ENCODE measurements around the gene PNKD. TPM values are rescaled to one million over a fixed set of nuclear protein-coding genes. Genes with fewer than 3 reads are reported as not detected.

Gene PNKD
- total RNA-seq, 4 donors from 2014 or later: 26.1 to 50.4 (median 46.7) TPM

GRCh38 chr2:218360453-218360852 is 90.1 kb downstream of the PNKD start:
- no peak for TF ChIP-seq CTCF (IDR thresholded peaks at IDR 0.05; ENCODE audit: low read depth)

DNA sequence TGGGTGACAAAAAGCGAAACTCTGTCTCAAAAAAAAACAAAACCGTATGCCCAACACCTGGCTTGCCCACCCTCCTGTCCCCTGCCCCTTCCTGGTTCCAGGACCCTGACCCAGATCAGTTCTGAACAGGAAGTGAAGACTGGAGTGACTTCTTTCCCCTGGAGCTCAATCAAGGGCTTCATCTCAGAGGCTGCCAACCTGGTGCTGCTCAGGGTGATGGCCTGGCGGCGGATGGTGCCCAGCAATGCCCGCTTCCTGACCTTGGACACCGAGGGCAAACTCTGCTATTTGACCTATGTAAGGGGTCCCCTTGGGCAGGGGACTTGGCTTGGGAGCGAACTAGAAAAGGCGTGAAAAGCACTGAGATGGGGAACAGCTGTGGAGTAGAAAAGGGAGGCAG is 92.3 kb downstream of the PNKD start:
- TF ChIP-seq CTCF (IDR thresholded peaks at IDR 0.05; ENCODE audit: low read depth): no peak

DNA sequence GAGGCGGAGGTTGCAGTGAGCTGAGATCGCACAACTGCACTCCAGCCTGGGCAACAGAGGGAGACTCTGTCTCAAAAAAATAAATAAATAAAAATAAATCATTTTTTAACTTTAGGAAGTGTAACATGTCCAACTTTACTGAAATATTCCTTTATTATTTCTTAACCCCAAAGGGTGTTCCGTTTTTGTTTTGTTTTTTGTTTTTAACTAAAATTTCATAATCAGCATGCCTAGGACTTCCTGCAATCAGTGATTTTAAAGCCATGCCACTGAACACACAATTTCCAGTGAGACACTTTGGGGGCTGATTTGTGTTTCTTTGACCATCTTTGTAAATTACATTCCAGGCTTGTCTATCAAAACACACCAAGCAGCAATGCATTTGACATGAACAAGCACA is 93.4 kb downstream of the PNKD start:
- TF ChIP-seq CTCF (IDR thresholded peaks at IDR 0.05; ENCODE audit: low read depth): no peak

DNA sequence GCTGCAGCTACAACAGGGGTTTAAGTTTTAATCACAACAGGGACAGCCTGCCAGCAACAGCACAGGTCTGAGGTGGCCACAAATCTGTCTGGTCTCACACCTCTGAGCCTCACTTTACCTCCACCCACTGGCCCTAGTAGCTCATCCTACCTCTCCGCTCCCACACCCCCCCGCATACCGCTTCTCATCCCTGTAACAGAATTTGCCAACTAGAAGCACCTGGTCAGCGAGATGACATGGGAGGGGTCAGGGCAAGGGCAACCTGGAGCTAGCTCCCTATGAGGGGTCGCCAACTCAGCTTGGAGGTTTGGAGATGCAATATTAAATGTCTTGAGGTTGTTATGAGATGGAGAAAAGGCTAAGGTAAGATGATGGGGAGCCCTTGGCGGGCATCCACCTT is 93.9 kb downstream of the PNKD start:
- TF ChIP-seq CTCF (IDR thresholded peaks at IDR 0.05; ENCODE audit: low read depth): no peak

DNA sequence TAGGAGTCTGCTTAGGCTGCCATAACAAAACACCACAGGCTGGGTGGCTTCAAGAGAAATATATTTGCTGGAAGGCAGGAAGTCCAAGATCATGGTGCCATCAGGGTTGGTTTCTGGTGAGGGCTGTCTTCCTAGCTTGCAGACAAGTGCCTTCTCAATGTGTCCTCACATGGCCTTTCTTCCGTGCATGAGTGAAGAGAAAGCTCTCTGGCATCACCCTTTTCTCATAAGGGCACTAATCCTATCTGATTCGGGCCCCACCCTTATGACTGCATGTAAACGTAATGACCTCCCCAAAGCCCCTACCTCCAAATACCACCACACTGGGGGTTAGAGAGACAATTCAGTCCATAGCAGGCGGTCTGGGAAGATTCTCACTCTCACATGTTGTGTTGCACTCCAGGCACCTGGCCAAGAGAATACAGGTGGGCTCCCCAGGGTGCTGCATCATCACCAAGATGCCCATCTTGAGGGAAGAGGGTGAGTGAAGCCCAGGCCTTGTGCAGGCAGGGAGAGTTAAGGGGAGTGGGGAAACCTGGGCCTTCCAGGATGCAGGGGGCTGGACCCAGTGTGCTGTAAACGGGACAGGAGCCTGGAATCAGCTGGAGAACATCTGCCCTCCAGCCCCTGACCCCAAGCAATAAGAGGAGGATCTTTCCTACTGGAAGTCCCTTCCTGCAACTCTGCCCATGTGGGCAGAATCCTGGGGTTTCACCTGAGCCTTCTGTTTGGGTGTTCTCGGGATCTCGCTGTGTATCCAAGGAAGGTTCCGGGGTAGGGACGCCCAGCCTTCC is 96.5 kb downstream of the PNKD start:
- TF ChIP-seq CTCF (IDR thresholded peaks at IDR 0.05; ENCODE audit: low read depth): no peak

DNA sequence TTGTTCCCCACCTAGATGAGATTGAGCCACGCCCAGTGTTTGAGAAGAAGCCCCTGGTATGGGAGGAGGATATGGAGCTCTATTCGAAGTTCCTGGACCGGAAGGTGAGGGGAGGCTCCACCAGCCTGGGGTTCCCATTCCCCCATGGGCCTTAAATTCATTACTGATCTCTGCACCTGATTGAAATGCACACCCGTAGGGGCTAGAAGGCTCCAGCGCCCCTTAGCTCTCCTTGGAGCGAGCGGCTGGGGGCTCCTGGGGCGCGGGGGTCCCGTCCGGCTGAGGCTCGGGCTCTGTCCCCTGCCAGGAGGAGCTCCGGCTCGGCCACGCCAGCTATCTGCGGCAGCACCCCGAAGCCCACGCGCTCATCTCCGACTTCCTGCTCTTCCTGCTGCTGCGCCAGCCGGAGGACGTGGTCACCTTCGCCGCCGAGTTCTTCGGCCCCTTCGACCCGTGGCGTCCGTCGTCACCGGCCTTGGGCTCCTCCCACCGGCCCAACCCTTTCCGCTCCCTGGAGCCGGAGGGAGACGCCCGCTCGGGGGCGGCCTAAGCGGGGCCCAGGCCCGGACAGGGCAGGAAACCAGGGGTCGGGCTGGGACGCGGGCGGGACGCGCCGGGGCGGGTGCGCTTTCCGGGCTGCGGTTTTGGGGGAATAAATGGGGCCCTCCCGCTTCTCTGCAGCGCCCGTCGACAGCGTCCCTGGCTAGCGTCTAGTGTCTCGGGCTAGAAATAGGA is 97.3 kb downstream of the PNKD start:
- no peak for TF ChIP-seq CTCF (IDR thresholded peaks at IDR 0.05; ENCODE audit: low read depth)

DNA sequence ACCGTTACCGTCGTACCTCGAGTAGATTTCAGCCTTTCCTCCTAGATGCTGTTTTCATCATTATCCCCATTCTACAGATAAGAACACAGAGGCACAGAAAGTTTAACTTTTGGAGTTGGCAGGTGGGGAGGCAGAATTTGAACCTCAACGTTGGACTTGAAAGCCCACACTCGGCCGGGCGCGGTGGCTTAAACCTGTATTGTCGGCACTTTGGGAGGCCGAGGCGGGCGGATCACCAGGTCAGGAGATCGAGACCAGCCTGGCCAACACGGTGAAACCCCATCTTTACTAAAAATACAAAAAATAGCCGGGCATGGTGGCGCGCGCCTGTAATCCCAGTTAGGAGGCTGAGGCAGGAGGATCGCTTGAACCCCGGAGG is 97.8 kb downstream of the PNKD start:
- TF ChIP-seq CTCF (IDR thresholded peaks at IDR 0.05; ENCODE audit: low read depth): no peak

All from subcutaneous adipose tissue (tissue), 4 donors.